ENCODE measurements around the gene CEACAM19. TPM values are rescaled to one million over a fixed set of nuclear protein-coding genes. Genes with fewer than 3 reads are reported as not detected.
A peak's percentile ranks its signal among the peaks of the same experiment; 100 is the strongest.

CEACAM19 gene
- total and polyA plus RNA-seq, 2 of the 13 experiments (the other 11 are each of a cell fraction or from before 2014, with no cell fraction given) = 1.3 to 4.0 TPM

- BruUV-seq (replicated peaks) = no TSS peak
- intact Hi-C loops (cut with micrococcal nuclease; ENCODE audit: unreplicated experiment) = no loop called here
- FAIRE-seq (no peak), ATAC-seq (no peak), DNase-seq (ENCODE audit: low spot score) (no peak)
- in situ Hi-C loops (cut with HindIII; ENCODE audit: extremely low pct_ligation_motif_present, low pct_unique_long_range_greater_than_20kb) = no loop called here
- Histone ChIP-seq H3K36me3 (replicated peaks in 1 of 2; ENCODE audit: control insufficient read depth in 1 of 2, insufficient read depth in 2 of 2, low read length in 2 of 2) (peaks cover 39 to 63% of the 10 kb centered on the region in 2 experiments), H3K27me3 (ENCODE audit: control insufficient read depth in 1 of 2, insufficient read depth in 2 of 2, low read length in 2 of 2) (no peaks in the 10 kb centered on the region), H4K20me1 (ENCODE audit: insufficient read depth, low read length) (0 out of 2 replicates have a peak, but pooled peaks cover 4% of the 10 kb centered on the region), H3K4me3 (replicated peaks in 1 of 3; ENCODE audit: insufficient read depth in 1 of 3, low read depth in 2 of 3, low read length in 3 of 3) (no peak overlapping the region), H2AFZ (ENCODE audit: low read length) (no peak overlapping the region), H3K4me1 (ENCODE audit: insufficient read depth, low read length) (no peaks in the 10 kb centered on the region), H3K27ac (ENCODE audit: extremely low read length, insufficient read depth, low read length) (no peak overlapping the region), H3K9me3 (ENCODE audit: low read length) (no peaks in the 10 kb centered on the region), H3K9ac (ENCODE audit: insufficient read depth, low read depth, low read length) (no peak overlapping the region), H3K79me2 (ENCODE audit: insufficient read depth, low read length) (no peaks in the 10 kb centered on the region), H3K4me2 (ENCODE audit: low read depth, low read length) (no peak overlapping the region)
- WGBS (ENCODE audit: low lambda C conversion rate) = 87% methylated on average over 6 of the region's 7 CpGs
- TF ChIP-seq ZNF383 (CRISPR knock-in tag; IDR thresholded peaks at IDR 0.05; ENCODE audit: borderline replicate concordance) (no peak), CCAR2 (optimal IDR thresholded peaks at IDR 0.05; ENCODE audit: low read depth, low read length) (no peak), ZNF746 (CRISPR knock-in tag; IDR thresholded peaks at IDR 0.05) (no peak), POLR2G (IDR thresholded peaks at IDR 0.05; ENCODE audit: low read depth, low read length) (0 out of 2 replicates have a peak, but pooled peaks have one; percentile 20), NR2F6 (IDR thresholded peaks at IDR 0.05) (no peak), NR2F6 (CRISPR knock-in tag; IDR thresholded peaks at IDR 0.05) (no peak)
- CTCF ChIA-PET (ENCODE audit: low intra/inter-chr PET ratio, low total read pairs) = no interaction called here
- POLR2A ChIA-PET = interaction anchor here (0.6 to 1.6 kb wide), 5 partner anchors 17 to 91 kb away, joined by 3 to 8 read pairs (median 3); no protein-coding TSS in a partner anchor
These were observed 9.4 kb upstream of the CEACAM19 start for GRCh38 chr19:44661904-44662303.

GRCh38 chr19:44662691-44663385, 8.4 kb upstream of the CEACAM19 start:
- Histone ChIP-seq H3K9me3 (ENCODE audit: low read length) (no peaks in the 10 kb centered on the region), H3K36me3 (replicated peaks in 1 of 2; ENCODE audit: control insufficient read depth in 1 of 2, insufficient read depth in 2 of 2, low read length in 2 of 2) (peaks cover 34 to 54% of the 10 kb centered on the region in 2 experiments), H3K4me3 (replicated peaks in 1 of 3; ENCODE audit: insufficient read depth in 1 of 3, low read depth in 2 of 3, low read length in 3 of 3) (no peak overlapping the region), H3K27me3 (ENCODE audit: control insufficient read depth in 1 of 2, insufficient read depth in 2 of 2, low read length in 2 of 2) (no peaks in the 10 kb centered on the region), H4K20me1 (ENCODE audit: insufficient read depth, low read length) (0 out of 2 replicates have a peak, but pooled peaks cover 4% of the 10 kb centered on the region), H2AFZ (ENCODE audit: low read length) (no peak overlapping the region), H3K79me2 (ENCODE audit: insufficient read depth, low read length) (no peaks in the 10 kb centered on the region), H3K27ac (ENCODE audit: extremely low read length, insufficient read depth, low read length) (no peak overlapping the region), H3K4me2 (ENCODE audit: low read depth, low read length) (no peak overlapping the region), H3K9ac (ENCODE audit: insufficient read depth, low read depth, low read length) (no peak overlapping the region), H3K4me1 (ENCODE audit: insufficient read depth, low read length) (no peaks in the 10 kb centered on the region)
- ATAC-seq (no peak), DNase-seq (ENCODE audit: low spot score) (no peak), FAIRE-seq (no peak)
- ChIA-PET POLR2A (interaction anchor here (0.6 to 1.6 kb wide), 7 partner anchors 8 to 92 kb away, joined by 3 to 8 read pairs (median 3); no protein-coding TSS in a partner anchor), CTCF (ENCODE audit: low intra/inter-chr PET ratio, low total read pairs) (no interaction called here)
- 100% methylated on average over 7 of the region's 7 CpGs for WGBS (ENCODE audit: low lambda C conversion rate)
- TSS peak; percentile 23 for BruUV-seq (replicated peaks)
- TF ChIP-seq ZNF761 (CRISPR knock-in tag; conservative IDR thresholded peaks at IDR 0.05) = no peak
- 0 out of 2 replicates have a peak, but pooled peaks have one; percentile 4 for TF ChIP-seq POLR2G (IDR thresholded peaks at IDR 0.05; ENCODE audit: low read depth, low read length)
- in situ Hi-C loops (cut with HindIII; ENCODE audit: extremely low pct_ligation_motif_present, low pct_unique_long_range_greater_than_20kb) (no loop called here), intact Hi-C loops (cut with micrococcal nuclease; ENCODE audit: unreplicated experiment) (no loop called here)
